NCI-H226 (cell line): ENCODE results near the gene RRP1.
A peak's percentile ranks its signal among the peaks of the same experiment; 100 is the strongest.
"Not testable (repeated sequence)": the region's sequence is repeated elsewhere in the genome, so short reads cannot be mapped to it uniquely, and the experiment has no call there.

Experiments
- DNase-seq: peaks from one replicate; pipeline ENCODE4 v3.0.0-alpha.2; 2015

RRP1 gene

DNA sequence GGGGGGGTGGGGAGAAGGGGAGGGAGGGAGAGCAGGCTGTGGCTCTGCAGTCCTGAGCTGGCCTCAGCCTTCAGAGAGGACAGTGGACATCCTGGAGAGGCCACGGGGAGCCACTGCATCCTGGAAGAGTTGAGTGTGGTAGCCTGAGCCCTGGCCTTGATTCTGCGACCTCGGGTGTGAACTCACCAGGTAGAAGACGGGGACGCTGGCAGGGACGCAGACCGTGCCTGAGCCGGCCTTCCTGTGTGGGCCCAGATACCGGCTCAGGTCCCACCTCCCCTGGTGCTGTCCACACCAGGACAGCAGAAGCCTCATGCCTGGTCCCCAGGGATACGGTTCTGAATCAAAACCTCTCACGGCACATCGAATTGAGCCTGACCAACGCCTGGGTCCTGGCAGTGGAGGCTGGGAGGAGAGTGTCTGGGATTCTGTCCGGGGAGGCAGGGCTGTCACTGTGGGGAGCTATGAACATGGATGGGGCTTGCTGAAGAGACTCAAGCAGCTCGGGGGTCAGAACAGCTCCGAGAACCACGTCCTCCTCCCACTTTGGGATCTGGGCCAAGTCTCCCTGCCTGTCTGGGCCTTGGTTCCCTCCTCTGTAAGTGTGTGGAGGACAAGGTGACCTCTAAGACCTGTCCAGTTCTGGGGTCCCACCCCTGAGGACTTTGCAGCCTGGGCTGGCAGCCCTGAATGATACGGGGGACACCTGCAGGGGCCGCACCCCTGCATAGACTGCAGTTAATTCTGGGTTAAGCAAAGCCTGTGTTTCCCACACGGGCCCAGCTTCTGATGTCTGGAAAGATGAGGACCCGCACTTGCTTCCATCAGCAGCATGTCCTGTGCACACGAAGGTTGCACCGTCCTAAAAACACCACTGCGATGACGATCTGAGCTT, 30.4 kb downstream of the RRP1 start:
- DNase-seq = no peak

DNA sequence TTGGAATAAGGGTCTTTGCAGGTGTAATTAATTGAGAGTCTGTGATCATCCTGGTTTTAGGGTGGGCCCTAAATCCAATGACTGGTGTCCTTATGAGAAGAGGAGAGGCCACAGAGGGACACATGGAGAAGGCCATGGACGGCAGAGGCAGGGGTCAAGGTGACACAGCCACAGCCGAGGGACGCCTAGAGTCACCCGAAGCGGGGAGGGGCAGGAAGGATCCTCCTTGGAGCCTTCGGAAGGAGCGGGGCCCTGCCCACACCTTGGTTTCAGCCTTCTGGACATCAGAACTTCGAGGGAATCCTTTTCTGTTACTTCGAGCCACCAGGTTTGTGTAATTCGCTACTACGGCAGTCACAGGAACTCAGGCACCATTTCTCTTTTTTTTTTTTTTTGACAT, 31.1 kb downstream of the RRP1 start:
- no peak for DNase-seq

DNA sequence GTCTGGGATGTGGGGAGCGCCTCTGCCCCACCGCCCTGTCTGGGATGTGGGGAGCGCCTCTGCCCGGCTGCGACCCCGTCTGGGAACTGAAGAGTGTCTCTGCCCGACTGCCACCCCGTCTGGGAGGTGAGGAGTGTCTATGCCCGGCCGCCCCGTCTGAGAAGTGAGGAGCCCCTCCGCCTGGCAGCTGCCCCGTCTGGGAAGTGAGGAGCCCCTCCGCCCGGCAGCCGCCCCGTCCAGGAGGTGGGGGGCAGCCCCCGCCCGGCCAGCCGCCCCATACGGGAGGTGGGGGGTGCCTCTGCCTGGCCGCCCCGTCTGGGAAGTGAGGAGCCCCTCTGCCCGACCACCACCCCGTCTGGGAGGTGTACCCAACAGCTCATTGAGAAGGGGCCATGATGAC, 32.8 kb downstream of the RRP1 start:
- DNase-seq = not testable (repeated sequence)

DNA sequence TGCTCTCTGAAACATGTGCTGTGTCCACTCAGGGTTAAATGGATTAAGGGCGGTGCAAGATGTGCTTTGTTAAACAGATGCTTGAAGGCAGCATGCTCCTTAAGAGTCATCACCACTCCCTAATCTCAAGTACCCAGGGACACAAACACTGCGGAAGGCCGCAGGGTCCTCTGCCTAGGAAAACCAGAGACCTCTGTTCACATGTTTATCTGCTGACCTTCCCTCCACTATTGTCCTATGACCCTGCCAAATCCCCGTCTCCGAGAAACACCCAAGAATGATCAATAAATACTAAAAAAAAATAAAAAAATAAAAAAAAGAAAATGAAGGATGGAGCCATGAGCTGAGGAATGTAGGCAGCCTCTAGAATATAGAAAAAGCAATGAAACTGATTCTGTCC, 33.4 kb downstream of the RRP1 start:
- DNase-seq = not testable (repeated sequence)

DNA sequence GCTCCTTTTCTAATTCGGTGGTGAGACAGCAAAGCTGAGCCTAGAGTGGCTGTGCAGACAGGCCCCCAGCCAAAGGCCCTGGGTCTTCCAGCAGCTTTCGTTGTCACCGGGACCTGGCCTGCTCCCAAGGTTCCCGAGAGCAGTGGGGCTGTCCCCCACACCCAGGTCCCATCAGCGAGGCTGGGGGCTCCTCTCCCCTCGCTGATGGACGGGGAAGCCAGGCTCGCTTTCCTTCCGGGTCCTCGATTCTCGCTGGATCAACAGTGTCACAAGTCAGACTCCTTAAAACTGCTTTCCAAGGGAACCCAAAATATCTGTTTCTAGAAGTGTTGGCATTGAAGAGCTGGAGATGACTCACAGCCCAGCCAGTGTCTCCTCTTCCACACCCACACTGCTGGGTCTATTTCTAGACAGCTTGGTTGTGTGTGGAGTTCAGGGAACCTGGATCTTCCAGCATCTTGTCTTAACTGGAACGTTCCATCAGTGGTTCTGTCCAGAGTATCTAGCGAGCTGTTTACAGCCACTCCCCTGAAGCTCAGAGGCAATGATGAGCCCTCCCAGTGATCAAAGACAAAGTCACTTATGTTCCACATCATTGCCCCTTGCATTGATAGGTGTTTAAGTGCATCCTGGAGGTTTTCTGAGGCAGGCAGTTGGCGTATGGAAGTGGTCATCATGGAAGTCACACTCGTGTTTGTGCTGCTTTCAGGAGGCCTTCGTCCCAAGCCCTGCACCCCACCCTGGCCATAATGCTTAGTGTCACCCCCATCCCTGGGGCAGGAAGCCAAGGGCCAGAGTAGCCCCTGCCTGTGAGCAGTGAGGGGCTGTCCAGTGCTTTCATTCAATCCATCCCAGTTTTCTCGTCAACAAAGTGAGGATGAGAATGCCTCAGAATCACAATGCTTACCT, 35.2 kb downstream of the RRP1 start:
- peak; percentile 39 for DNase-seq

DNA sequence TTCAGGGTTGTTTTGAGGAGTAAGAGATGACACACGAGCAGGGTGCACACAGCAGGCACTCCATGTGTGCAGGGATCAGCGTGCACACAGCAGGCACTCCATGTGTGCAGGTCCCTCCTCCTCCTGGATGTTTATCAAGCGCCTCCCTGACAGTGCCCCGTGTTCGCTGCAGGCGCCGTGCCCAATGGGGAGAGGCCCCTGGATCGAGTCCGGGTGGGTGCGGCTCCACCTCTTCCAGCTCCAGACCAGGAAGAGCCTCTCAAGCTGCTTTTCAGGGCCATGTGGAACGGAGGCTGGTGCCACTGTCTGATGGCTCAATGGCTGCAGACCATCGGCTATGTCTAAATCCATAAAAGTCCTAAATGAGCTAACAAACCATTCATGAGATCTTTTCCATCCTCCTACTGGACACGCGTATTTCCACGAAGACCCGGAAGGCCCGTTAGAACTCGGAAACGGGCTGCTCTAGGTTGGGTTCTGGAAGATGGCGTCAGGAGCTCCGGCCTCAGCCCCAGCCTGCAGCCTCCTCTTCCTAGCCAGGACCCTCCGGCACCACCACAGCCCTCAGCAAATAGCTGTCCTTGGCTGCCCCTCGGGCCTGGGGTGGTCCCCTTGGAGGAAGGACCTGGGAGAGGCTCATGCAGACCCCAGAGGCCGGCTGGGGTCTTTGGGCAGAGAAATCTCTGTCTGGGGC, 36.0 kb downstream of the RRP1 start:
- no peak for DNase-seq

DNA sequence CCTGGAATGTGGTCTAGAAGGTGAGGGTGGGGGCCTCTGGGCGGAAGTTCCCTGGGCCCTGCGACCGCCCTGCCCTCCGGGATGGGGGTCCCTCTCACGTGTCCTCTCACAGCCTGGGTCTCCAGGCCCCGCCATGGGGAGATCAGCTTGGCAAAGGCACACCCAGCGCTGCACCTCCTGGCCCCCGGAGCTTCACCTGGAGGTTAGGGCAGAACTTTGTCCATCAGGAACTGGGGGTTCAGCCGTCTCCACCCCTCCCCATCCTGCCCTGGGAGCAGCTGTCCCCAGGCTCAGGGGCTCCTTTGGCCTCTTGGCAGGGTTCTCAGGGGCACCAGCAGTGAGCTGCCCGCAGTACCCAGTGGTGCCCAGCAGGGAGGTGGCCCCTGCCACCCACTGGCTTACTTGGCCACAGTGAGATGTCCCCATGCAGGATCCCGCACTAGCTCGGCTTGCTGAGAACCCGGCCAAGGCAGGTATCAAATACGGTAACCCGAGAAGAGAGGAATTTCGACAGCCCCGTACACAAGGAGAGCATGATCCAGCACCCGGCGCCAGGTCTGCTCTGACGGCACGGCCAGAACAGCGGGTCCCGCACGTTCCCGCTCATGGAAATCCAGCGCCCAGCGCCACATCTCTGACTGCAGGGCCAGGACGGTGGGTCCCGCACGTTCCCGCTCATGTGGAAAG, 36.7 kb downstream of the RRP1 start:
- no peak for DNase-seq

DNA sequence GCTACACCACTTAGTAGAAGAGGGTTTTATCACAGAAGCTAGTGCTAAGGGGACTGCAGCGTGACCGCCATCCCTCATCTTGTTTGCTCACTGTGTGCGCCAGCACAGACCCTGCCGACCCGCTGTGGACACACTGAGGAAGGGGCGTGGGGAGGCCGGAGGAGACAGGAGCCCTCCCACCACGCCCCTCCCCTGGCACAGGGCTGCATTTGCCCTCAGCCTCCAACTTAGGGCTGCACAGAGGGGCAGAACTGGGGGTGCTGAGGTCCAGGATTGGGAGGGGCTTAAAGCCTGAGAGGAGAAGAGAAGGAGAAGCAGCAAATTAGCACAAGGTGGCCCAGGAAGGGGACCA, 37.2 kb downstream of the RRP1 start:
- no peak for DNase-seq

DNA sequence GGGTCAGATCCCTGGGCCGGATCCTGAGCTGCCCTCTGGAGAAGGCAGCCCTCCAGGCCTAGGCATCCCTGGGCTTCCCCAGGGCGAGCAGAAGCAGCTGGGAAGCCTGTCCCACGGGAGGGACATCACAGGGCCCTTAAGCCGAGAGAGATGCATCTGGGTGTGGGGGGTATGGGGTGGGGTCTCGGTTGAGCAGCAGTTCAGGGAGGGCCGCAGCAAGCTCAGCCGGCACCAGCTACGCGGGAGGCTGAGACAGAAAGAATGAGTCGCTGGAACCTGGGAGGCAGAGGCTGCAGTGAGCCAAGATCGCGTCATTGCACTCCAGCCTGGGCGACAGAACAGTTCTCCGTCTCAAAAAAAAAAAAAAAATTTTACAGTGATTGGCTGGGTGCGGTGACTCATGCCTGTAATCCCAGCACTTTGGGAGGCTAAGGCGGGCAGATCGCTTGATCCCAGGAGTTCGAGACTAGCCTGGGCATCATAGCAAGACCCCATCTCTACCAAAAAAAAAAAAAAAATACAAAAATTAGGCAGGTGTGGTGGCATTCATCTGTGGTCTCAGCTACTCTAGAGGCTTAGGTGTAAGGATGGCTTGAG, 37.7 kb downstream of the RRP1 start:
- DNase-seq = peak; percentile 58

DNA sequence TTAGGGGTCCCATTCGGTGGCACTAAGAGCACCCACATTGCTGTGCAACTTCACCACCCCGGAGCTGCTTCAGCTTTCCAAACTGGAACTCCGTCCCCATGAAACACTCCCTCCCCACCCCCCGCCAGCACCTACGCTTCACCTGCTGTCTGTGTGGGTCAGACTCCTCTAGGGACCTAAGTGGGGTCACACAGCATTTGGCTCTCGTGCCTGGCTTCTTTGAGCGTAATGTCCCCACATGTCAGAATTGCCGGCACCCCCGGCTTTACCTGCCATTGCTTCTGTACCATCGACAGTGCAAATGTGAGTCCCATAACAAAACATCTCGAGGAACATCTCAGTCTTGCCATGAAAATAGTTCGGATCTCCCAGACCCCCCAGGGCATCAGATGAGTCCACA, 39.8 kb downstream of the RRP1 start:
- no peak for DNase-seq

DNA sequence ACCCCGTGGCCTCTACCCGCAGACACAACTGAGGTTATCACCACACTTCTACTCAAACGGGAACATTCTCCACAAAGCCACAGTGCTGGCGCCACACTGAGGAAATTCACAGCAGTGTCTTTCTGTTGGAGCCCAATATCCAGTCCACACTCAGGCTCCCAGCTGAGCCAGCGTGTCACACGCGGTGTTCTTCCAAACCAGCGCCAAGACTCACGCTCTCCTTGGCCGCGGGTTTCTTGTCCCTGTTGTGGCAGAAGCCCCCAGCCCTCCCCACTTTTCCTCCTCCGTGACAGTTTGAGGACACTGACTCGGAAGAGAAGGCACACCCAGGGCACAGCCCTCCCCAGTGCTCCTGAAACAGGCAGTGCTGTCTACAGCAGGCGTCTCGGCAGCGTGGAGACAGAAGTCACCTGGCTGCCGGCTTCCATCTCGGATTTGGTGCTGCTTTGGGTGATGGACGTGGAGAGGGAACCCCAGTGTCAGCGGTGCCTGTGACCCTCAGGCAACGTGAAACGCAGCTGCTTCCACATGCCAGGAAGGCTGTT, 40.3 kb downstream of the RRP1 start:
- DNase-seq = no peak

DNA sequence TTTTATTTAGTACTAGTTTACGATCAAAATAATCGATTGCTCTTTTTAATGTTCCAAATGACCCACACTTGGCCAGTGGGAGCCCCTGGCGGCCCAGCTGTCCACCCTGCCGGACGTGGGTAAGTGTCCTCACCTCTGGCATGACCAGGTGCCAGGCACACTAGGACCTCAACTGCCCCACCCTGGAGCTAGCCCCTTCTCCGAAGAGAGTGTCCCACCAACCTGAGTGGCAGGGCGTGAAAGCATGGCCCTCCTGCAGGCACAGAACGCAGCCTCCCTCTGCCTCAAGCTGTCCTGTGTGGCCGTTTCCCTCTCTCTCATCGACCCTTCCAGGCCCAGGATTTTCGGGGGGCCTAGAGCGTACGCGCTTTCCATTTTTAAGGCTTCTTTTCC, 42.8 kb downstream of the RRP1 start:
- DNase-seq = no peak

DNA sequence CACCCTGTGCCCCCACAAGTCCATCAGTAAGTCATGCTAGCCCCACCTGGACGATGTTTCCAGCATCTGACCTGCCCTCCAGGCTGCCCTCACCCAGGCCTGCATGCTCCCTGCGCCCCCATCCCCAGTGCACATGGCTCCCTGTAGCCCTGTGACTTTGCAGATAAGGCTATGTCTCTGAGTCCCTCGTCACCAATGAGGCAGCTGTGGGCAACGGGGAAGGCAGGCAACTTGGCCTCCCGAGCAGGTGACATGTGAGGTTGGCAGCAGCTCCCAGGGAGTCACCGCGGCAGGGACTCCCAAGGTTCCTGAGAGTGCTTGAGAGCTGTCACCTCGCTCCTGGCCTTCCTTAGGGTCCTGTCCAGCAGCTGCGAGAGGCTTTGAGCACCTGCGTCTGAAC, 43.3 kb downstream of the RRP1 start:
- DNase-seq = no peak

DNA sequence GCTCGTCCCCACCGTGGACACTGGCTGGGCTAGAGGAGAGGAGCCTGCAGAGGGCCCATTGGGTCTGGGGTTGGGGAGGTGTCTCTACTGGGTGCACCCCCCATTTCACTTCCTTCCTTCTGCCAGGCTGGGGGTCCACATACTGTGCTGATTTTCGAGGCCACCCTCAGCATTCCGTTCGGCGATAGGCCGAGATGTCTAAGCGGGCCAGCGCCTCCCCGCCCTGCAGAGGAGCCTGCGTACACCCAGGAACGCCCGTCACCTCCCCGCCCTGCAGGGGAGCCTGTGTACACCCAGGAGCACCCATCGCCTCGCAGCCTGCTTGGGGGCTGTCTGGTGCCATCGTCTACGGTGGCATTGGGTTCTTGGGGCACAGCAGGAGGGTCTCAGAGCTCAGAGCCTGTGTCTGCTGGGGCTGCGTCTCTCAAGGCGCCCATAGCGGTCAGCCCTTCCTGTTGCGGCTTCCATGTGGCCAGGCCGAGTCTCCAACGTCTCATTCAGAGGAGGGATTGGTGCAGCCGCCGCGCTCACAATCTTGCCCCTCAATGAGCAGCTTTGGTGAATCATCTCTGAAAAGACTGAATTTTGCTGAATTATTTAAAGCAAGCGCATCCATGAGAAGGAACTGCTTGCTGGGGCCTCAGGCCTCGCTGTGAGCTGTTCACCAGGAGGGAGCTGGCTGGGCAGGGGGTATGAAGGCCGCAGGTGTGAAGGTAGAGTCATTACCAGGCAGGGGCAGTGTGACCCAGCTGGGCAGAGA, 44.9 kb downstream of the RRP1 start:
- DNase-seq = no peak

DNA sequence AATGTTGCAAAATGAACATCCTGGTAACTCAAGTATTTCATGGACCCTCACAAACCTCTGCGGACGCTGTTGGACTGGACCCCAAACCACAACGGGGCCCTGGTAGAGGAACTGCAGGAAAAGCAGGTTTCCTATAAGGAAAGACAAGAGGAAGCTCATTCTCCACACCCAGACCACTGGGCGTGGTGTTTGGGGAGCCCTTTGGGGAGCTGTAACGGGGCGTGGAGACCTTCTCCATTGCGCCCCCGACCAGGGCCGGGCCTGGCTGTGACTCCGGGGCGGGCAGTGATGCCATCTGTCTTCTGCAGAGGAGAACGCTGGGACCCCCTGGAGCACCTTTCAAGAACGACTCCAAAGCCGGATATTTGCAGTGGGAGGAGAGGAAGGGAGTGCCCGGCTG, 45.7 kb downstream of the RRP1 start:
- no peak for DNase-seq

DNA sequence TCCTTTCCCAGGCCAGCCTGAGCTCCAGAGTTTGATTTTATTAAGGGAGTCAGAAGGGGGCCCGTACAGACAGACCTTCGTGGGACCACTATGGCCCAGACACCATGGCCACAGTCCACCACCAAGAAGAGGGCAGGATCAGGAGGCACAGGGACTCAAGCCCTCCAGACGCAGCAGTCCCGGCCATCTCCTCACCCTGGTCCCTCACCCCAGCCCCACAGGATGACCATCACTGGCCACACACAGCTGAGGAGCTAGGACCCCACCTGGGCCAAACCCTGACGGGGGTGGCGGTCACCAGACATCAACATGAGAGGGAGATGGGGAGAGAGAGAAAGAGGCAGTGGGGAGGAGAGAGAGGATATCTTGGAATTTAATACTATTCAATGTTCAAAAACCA, 46.5 kb downstream of the RRP1 start:
- DNase-seq = no peak

DNA sequence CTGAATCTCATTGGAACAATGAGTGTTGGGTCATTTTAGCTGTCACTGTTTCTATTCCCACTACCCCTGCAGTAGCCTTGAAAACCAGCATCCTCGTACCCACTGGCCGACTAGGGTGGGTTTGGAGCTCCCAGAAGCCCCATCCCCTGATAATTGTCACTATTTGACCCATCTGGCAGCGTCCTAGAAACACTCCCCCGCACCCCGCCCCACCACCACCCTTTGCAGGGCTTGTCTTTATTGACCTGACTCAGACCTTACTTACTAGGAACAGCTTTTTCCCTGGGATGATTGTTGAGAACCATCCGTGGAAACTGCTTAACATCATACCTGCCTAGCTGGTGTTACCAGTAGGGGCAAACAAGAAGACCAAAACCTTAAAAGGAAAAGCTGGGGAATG, 47.2 kb downstream of the RRP1 start:
- no peak for DNase-seq

DNA sequence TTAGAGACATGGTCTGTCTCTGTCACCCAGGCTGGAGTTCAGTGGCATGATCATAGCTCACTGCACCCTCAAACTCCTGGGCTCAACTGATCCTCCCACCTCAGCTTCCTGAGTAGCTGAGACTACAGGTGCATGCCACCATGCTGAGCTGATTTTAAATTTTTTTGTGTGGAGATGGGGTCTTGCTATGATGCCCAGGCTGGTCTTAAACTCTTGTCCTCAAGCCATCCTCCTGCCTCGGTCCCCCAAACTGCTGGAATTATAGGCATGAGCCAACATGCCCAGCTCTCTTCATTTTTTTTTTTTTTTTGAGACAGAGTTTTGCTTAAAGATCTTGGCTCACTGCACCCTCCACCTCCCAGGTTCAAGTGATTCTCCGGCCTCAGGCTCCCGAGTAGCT, 50.9 kb downstream of the RRP1 start:
- DNase-seq = no peak

DNA sequence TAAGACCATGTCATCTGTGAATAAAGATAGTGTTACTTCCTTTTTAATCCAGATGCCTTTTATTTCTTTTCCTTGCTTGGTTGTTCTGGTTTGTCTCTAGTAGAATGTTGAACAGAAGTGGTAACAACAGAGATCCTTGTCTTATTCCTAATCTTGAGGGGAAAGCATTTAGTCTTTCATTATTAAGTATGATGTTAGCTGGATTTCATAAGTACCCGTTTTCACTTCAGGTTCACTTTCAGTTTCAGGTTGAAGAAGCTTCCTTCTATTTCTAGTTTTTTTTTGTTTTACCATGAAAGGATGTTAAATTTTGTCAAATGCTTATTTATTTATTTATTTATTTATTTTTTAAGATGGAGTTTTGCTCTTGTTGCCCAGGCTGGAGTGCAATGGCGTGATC, 53.4 kb downstream of the RRP1 start:
- no peak for DNase-seq

DNA sequence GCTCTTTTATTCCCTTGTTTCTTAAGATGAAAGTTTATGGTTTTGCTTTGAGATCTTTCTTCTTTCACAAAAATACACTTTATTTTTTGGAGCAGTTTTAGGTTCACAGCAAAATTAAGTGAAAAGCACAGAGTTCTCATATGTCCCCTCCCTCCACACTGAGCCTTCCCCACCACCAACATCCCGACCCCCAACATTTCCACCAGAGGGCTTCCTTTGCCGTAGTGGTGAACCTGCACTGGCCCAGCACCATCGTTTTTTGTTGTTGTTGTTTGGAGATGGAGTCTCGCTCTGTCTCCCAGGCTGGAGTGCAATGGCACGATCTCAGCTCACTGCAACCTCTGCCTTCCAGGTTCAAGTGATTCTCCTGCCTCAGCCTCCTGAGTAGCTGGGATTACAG, 55.5 kb downstream of the RRP1 start:
- not testable (repeated sequence) for DNase-seq

DNA sequence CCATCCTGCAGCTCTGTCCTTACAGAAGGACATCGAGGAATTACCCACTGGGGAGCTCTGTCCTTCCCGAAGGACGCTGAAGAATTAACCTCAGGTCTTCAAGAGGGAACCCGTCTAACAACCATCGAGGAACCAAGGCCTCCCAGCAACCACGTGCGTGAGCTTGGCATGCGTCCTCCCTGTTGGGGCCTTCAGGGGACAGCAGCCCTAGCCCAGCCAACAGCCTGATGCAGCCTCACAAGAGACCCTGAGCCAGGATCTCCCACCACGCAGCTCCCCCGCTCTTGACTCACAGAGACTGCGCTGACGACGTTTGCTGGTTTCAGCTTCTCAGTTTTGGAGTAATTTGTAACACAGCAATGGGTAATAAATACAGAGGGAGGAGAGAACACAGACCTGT, 56.0 kb downstream of the RRP1 start:
- no peak for DNase-seq
